ENCODE data around the gene DLG5.

Gene DLG5

DNA sequence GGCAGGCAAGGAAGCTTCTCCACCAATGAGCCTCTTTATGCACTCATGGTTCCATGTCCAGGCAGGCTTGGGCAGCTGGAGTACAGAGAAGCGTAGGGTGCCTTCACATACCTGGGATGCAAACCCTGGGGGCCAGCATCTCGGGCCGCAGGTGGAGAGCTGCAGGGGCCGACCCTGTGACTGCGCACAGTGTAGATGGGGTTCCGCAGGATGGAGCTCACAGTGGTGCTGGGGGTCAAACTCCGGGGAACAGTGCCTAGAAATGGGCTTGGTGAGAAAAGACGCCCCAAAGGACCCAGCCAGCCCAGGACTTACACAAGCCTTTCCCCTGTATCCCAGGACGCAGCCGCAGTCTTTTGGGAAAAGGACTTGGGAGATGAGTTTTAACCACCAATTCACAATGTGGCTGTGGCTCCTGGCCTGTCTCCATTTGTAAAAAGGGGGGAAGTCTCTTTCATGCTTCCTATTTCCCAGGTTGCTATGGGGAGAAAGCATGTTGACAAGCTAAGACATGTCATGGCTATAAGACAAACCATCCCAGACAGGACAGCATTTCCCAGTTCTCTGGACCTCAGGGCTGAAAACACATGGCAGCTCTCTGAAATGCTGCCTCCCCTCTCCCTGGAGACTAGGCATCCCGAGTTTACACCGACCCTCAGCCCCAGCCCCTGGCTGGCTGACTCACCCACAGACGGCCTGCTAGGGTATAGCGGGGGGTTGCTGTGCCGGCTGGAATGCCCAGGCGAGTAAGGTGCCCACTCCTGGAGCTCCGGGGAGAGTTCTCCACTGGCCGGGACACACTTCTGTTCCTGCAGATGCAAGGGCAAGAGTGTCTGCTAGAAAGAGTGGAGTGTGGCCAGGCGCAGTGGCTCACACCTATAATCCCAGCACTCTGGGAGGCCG lies 107.1 kb downstream of the DLG5 start:
- DNase-seq (ENCODE audit: low read depth in 2 of 2) = no peak

DNA sequence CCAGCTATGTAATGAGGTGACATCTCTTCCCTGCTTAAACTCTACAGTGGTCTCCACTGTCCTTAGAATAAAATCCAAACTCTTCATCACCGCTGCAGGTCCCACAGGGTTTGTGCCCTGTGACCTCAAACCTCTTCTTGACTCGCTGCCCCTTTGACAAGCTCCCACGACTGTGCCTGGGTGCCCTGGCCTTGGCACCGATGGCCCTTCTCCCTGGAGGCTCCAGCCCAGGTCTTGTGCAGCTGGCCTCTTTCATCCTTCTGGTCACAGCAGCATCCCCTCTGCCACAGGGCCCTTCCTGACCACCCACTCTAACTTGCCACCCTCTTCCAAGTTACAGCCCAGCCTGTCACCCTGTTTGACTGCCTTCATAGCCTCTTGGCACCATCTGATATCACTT lies 108.2 kb downstream of the DLG5 start:
- no peak for DNase-seq (ENCODE audit: low read depth in 2 of 2)

DNA sequence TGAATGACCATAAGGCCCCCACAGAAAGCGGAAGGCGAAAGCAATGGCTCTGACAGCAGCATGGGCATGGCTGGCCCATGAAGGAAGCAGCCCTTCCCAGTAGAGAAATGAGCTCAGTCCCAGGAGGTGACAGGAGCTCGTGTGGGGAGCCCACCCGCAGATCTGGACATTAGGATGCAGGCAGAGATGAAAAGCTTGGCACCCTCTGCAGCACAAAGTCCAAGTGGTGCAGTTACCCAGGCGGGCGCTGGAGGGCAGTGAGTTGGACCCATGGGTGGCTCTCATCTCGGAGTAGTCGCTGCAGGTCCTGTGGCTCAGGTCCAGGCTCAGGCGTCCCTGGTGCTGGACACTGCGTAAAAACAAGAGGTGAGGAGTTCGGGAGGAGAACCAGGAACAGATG lies 109.0 kb downstream of the DLG5 start:
- no peak for DNase-seq (ENCODE audit: low read depth in 2 of 2)

DNA sequence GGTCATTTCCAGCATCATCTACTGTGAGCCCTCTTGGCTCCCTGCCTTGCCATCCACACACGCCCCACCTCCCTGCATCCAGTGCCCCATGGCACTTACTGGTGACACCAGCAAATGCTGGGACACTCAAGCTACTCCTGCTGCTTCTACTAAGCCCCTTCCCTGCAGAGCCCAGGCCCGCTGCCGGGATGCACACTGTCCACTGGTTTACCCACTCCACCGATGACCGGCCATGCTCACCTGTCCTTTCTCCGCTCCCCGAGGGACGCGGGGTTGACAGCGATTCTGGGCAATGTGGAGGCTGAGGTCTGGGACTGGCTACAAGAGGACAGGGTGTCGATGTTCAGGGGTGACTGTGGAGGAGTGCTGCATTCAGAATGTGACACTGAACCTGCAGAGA lies 110.2 kb downstream of the DLG5 start:
- no peak for DNase-seq (ENCODE audit: low read depth in 2 of 2)

DNA sequence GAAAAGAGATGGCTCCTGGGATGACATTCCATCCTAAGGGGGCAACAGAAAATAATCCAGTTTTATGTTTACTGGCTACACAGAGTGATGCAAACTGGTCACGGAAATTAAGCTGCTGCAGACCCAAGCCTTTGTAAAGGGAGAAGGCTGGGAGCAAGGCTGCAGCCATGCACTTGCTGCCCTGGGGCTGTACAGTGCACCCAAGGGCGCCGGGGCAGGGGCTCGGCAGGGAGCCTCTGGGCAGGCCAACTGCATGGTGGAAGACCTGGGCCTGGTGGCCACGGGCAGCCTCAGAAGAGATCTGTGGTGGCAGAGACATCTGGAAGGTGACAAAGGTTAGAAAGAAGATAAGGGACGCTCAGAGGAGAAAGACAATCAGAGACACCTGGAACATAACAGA lies 113.8 kb downstream of the DLG5 start:
- no peak for DNase-seq (ENCODE audit: low read depth in 2 of 2)

DNA sequence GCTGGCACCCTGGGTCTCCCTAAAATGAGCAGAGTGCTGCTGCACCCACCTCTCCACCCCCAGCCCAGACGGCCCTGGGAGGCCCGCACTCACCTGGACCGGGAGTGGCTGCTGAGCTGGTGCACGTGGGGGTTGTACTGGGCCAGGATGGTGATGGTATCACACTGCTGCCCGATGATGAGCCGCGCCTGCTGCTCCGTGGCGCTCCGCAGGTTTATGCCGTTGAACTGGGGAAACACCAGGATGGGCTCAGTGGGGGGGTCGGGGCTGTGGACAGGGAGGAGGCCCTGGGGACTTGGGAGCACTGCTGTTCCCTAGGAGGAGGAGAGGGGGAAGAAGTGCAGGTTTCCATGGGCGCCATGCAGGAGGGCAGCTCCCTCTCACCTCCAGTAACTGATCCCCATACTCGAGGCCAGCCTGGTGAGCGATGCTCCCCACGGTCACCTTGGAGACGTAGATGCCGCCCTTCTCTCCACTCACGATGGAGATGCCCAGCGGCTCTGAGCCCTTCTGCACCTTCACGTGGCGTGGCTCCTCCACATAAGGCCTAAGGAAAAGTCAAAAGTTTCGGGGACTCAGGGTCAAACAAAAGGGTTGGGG lies 114.6 kb downstream of the DLG5 start:
- DNase-seq (ENCODE audit: low read depth in 2 of 2) = no peak

DNA sequence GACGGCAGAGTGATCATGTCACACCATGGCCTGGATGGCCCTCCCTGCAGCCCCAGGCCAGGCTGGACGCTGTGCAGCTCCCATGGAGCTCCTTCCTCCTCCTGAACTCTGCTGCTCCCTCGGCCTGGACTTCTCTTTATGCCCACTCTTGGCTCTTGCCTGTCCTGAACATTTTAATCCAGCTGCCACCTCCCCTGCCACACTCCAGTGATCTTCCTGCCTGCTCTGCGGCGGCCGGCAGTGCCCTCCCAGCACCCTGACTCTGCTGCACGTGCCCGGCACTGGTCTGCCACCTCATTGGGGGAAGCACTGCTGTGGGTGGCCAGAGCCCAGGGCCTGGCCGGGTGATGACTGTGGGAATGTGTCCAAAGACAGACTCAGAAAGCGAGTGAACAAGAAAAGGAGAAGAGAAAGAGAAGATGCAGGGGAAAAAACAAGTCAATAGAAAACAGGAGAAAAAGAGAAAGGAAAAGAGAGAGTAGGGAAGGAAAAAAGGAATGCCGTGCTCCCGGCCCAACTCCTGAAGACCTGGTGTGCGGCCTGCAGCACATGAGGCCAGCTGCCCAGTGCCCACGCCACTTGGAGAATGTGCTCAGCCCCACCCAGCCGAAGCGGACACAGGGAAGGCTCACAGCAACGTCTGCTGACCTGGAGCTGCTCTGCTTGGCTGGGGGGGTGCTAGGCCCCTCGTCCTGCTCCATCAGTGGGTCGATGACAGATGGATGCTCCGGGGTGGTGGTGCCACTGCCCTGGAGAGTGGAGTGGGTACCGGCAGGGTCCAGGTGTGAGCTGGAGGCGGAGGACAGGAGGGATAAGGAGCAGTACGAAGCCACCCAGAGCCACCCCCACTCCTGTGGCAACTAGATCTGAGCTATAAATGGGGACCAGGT lies 115.9 kb downstream of the DLG5 start:
- no peak for DNase-seq (ENCODE audit: low read depth in 2 of 2)

DNA sequence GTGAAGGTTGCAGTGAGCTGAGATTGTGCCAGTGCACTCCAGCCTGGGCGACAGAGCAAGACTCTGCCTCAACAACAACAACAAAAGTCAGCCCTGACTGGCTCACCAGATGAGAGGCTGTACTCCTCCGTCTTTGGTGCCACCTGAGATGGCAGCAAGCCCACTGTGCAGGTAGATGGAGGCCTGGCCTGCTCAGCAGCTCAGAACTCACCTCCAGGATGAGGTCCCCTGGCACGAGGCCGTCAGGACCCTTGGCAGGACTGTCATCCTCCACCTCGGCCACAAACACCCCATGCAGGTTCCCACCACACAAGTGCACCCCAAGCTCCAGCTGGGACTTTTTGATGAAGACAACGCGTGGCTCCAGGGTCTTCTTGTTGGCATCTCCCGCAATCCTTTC lies 117.2 kb downstream of the DLG5 start:
- no peak for DNase-seq (ENCODE audit: low read depth in 2 of 2)

DNA sequence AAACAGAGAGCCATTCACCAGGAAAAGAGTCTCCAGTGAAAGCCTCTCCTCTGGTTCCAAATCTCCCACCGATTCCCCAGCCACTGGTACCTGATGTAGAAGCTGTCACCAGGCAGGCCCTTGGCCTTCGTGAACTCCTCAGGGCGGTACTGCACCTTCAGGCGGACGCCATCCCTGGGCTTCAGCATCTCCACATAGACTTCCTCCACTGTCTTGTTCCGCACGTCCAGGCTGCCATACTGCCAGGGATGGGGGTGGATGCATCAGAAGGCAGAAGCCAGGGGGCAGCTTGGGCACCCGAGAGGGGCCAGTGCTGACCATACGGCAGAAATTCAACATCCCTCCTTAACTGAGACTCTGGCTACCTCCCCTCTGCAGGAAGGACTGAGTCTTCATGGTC lies 118.8 kb downstream of the DLG5 start:
- no peak for DNase-seq (ENCODE audit: low read depth in 2 of 2)

DNA sequence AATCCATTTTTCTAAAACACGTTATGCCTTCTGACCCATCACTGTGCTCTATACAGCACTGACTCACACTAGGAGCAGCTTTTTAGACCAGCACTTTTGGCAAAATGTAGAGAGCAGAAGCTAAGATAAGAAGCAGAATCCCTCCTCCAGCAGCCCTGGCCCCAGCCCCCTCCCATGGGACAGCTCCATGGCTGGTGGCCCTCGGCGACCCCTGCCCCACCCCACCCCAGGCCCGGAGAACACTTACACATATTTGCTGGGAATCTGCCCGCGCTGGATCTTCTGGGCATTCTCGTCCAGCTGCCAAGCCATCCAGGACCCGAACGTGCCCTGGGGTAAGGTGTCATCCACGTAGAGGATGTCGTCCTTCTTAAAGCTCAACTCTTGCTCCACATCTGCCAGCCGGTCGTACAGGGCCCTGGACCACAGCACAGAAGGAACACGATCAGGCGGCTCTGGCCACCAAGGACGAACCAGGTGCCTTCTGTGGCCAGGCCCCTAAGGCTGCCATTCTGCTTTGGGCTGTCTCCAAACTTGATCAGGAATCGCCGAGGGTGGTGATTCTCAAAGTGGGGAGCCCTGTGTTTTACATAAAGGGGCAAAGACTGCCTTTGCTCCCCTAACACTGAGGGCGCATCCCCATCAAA lies 119.9 kb downstream of the DLG5 start:
- DNase-seq (ENCODE audit: low read depth in 2 of 2) = no peak

DNA sequence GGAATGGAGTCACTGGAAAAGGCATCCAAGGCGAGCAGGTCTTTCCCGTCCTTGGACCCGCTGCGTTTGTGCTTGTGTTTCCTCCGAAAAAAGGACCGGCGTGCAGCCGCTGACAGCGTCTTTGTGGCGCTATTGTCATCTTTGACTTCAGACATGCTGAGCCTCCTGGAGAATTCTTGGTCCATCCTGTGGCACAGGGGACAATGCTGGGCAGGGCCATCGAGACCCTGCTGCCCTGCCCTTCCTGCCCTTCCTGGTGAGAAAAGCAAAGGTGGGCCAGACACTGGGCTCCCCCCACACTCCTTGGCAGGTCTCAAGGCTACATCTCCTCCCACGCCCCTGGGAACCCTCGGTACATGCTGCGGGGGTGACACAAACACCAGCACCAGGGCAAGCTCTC lies 120.9 kb downstream of the DLG5 start:
- DNase-seq (ENCODE audit: low read depth in 2 of 2) = no peak

DNA sequence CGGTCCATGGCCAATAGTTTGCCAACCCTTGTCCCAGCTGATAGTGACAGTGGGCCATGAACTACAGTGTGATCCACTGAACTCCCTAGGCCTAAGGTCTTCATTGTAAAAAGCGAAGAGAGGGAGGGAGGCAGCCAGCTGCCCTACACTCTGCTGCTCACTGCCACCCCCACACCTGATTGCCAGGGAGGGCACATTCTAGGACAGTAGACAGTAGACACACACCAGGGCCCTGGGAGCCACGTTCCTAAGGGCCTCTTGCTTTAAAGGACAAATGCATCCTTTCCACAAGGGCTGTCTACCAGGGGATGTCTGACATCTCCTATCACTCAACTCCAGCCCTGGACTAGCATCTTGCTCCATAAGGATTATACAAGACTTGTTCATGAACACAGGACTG lies 122.2 kb downstream of the DLG5 start:
- DNase-seq (ENCODE audit: low read depth in 2 of 2) = no peak

DNA sequence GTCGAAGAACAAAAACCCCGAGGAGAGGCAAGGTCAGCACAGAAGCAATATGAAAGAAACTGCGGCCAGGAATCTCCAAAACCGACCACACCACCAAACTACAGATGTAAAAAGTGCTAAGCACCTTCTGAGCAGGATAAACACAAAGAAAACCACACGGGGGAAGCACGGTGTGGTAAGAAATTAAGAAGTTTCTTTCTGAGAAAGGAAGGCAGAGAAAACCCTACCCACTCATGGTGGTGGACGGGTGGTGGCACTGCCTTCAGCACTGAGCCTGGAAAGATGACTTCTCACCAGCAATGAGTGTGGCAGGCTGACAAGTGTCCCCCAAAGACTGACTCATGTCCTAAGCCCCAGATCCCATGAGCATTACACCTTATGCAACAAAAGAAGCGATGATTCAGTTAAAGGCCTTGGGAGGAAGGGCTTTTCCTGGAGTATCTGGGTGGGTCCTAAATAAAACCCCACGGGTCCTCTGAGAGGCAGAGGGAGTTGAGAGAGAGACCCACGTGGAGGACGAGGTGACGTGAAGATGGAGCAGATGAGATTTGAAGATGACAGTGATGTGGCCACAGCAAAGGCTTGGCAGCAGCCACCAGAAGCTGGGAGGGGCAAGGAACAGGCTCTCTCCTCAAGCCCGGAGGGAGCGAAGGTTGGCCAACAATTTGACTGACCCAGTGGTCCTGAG lies 124.9 kb downstream of the DLG5 start:
- DNase-seq (ENCODE audit: low read depth in 2 of 2) = no peak

DNA sequence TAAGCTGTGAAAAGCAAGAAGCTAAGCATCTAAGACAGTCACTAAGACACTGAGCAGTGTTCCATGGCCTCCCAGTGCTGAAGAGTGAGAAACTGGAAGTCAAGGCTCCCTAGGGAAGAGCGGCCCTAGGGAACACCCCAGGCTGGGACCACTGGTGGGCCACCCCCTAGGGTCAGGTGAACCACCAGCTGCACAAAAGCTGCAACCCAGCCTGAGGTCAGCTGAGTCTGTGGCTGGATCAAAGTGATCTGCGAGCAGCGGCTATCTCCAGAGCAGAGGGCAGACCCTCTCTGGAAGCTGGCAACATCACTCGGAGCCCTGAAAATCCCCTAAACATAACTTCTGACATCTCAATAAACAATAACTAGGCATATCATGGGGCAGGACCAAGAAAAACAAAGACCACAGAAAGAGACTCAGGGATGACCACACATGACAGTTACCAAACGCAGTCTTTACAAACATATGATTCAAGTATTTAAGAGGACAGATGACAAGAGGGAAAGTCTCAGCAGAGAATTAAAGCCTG lies 125.8 kb downstream of the DLG5 start:
- no peak for DNase-seq (ENCODE audit: low read depth in 2 of 2)

DNA sequence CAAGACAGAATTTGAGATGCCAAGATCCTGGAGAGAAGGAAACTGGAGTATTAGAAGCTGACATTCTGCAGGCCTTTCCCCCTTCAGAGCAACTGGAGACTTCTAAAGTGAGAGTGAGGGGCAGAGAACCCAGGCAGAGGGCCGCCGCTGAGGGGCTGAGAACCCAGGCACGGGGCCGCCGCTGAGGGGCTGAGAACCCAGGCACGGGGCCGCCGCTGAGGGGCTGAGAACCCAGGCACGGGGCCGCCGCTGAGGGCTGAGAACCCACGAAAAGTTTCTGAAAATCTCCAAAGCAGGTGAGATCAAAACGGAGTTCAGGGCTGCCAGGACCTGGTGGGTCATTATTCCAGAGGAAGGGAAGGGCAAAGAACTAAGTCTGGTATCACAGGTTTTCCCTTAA lies 126.2 kb downstream of the DLG5 start:
- DNase-seq (ENCODE audit: low read depth in 2 of 2) = no peak

DNA sequence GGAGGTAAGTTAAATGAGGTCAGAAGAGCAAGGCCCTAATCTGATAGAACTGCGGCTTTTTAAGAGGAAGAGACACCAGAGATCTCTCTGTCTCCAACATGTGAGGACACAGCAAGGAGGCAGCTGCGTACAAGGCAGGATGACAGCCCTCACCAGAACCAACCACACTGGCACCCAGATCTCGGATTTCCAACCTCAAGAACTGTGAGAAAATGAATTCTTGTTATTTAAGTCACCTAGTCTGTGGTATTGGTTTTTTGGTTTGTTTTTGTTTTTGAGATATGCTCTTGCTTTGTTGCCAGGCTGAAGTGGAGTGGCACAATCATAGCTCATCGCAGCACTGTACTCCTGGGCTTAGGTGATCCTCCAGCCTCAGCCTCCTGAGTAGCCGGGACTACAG lies 127.2 kb downstream of the DLG5 start:
- DNase-seq (ENCODE audit: low read depth in 2 of 2) = no peak

DNA sequence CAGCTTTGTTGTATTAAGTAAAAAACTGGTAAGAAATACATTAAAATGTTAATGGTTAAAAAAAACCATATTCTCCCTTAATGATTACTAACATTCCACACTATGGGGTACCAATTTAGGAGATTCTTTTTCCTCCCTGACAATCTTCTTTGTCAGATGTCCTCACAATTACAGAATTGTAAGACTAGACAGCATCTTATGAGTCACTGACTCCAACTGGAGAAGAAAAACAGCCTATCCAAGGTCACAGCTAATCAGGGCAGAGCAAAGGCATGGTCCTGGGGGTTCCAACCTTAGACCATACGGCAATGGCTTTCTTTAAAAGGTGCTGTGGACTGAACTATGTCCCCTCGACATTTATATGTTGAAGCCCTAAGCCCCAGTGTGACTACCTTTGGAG lies 127.6 kb downstream of the DLG5 start:
- no peak for DNase-seq (ENCODE audit: low read depth in 2 of 2)

DNA sequence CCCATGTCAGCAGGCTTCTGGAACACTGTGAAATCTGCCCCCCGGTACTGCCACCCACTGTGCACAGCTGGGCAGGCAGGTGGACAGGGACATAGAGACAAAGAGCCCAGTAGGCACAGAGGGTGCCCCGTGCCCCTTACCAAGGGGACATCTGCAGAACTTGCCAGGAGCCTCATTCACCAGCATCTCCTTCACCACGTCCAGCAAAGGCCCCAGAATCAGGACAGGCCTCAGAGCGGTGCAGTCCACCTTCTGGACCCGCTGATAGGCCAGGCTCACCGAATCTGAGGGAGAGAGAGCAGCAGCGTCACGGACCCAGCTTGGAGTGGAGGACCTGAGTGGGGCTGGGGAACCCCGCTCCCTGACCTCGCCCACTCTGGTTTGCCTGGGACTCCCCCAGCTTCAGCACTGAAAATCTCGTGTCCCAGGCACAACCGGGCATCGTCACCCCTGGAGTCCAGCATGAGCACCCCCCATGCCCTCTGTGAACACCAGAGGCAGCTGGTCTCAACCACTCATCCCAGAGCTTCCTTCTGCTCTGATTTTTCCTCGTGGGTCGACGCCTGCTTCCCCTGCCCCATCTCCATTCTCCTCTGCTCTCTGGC lies 130.1 kb downstream of the DLG5 start:
- DNase-seq (ENCODE audit: low read depth in 2 of 2) = no peak

DNA sequence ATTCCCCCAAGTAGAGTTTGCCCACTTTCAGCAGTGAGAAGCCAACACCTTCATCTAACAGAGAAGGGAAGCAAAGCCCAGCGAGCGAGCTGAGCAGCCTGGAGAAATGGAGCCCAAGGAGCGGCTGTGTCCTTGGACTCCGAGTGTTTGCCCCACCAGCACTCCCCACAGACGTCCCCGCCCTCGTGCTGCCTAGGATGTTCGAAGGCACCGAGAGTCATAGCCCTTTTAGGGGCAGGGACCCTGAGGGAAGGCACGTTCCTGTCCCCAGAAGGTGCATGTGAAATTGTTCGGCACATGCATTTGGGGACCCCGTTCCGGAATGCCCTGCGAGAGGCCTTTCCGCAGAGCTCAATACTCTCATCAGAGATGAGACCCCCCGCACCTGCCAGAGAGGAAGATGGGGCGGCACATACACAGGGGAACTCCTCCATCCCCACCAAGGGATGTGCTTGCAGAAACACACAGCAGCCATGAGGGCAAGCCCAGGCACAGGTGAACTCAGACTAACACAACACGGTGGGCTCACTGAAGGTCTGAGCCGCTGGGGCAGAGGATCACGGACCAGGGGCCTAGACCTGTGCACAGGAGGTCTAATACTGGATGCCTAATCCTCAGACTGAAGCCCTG lies 131.0 kb downstream of the DLG5 start:
- no peak for DNase-seq (ENCODE audit: low read depth in 2 of 2)
